Cortex of kidney (tissue), 1 donor: ENCODE data around the gene TENM3.
"Not testable (repeated sequence)": the region's sequence is repeated elsewhere in the genome, so short reads cannot be mapped to it uniquely, and the experiment has no call there.

Experiments used
- DNase-seq: peaks from one replicate; lab custom pipeline; 2025; lab: John Stamatoyannopoulos, UW

TENM3 gene

DNA sequence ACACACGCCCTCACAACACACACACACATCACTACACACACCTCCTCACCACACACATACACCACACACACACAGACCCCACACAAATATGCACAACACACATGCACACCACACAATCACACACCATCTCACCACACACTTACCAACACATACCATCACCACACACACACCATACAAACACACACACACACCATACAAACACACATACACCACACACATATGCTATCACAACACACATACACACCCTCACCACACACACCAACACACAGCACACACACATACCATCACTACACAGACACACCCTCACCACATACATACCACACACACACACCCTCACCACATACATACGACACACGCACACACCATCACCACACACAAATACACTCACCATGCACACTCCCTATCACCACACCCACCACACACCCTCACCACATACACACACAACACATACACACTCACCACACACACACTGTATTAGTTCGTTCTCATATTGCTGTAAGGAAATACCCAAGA lies 567.0 kb downstream of the TENM3 start:
- no peak for DNase-seq

DNA sequence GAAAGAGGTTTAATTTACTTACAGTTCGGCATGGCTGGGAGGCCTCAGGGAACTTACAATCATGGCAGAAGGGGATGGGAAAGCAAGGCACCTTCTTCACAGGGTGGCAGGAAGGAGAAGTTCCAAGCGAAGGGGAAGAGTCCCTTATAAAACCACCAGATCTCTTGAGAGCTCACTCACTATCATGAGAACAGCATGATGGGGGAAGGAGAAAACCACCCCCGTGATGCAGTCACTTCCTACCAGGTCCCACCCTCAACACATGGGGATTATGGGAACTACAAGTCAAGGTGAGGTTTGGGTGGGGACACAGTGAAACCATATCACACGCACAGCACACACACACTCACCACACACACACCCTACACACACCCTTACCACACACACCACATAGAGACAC lies 569.7 kb downstream of the TENM3 start:
- no peak for DNase-seq

DNA sequence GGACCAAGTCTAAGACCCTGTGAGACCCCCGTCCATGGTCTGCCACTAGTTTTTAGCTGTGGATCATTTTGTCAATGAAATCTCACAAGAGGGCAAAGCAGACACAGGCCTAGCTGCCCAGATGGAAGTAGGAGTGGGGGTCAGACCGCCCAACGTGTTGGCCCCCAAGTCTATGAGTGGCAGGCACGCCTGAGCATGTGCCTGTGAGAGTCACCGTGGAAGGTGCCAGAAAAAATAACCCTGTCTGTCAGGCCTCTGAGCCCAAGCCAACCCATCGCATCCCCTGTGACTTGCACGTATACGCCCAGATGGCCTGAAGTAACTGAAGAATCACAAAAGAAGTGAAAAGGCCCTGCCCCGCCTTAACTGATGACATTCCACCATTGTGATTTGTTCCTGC lies 570.9 kb downstream of the TENM3 start:
- not testable (repeated sequence) for DNase-seq

DNA sequence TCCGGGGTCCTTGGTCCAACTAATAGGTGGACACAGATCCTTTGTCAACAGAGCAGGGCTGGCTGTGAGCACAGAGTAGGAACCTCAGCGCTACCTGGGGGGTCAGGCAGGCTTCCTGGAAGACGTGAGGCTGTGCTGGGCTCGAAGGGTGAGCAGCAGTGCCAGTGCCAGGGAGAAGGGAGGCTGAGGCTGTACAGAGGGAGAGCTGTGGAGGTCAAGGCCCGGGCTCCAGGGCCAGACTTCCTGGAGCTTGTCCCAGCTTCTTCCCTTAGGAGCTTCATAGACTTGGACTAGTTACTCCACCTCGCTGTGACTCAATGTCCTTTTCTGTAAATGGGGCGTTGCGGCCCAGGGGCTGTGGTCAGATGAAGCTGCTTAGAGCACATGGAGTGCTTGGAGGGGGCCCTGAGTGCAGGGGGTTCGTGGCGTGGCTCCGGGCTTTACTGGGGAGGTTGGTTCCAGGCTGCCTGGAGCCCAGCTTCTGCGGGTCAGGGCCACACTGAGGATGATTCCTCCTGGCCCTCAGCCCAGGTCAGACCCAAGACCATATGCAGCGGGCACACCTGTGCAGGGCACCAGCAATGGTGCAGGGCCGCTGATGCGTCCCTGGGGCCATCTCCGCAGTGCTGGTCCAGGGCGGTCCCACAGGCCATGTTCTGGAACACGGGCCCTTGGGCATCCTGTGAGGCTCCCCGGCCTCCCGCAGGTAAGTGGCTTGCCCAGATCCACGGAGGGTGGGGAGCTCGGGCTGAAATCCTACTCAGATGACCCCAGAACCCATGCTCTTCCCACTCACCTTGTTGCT lies 575.9 kb downstream of the TENM3 start:
- no peak for DNase-seq

DNA sequence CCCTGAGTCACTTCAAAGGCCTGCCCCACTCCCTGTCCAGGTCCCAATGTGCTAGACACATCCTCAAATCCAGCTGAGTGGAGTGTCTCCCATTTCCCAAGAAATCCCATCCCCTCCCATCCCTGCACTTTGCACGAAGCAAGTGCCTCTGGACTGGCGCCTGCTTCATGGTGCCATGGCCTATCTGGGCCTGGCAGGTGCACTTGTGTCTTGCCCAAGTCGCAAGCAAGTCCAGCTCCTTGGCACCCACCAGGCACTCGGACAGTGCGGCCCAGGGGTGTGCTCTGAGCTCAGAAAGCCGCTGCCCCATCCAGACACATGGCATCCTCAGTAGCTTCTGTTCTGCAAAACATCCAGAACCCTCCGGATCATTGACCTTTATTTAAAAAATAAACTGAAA lies 576.5 kb downstream of the TENM3 start:
- DNase-seq, result no peak

DNA sequence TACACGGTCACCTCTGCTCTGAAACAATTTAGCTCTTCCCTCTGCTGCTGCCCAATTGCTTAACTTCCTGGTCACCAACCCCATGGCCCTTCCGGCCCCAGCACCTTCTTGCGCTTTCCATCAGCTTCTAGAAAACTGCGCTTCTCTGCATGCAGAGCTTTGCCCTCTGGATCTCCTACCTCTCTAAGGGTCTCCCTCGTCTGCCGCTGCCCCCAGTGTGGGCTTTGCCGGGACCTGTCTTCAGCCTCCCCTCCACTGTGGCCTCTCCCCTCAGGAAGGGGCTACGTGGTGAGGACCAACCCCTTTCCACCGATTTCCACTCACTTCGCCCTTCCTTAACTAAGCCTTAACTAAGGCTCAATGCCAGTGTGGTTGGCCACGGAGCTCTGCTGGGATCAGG lies 579.4 kb downstream of the TENM3 start:
- DNase-seq, result no peak

DNA sequence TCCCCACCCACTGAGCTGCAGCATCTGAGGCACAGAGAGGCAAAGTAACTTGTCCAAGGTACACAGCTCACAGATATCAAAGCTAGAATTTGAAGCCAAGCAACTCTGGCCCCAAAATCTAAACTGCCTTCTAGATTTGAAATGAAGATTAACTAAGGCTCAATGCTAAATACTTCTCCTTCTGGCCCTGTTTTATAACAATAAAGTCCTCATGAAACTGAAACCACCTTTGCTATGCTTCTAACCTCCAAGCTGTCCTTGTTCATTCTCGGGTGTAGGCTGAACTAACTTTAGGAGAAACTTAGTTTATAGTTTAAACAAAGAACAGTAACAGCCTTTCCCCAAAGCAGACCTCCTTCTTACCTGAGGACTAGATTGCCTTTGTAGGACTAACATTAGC lies 580.4 kb downstream of the TENM3 start:
- DNase-seq, result no peak

DNA sequence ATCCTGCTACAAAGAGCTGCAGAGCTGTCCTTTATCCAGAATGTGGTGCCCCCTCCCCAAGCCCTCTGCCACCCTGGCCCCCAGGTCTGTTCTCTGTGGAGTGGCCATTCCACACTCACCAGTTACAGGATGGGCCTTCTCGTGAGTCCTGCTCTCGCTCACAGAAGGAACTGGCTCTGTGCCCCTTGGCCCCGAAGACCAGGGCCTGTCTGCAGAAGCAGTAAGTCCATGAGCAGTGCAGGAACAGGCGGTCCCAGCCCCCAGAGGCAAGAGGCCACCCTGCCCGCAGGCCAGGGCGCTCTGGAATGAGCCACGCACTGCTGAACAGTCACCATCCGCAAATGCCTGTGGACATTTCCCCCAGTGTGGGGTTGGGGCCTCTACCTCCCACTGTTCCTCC lies 581.8 kb downstream of the TENM3 start:
- DNase-seq, result no peak

DNA sequence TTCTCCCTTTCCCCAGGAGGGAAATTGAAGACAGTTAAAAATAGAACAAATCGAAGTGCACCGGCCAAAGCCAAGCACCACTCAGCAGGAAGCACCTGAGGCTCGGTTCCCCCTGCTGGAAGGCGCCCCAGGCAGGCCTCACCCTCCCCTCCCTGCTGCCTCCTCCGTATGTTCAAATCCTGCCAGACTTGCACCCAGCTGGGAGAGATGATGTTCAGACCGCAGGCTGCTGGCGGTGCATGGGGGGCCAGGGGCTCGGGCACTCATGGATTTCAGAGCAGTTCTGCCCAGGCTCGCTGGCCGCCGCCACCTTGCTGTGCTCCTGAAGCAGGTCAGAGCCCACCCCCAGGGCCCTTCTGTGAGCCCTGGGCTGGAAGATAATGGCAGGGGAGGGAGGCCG lies 582.6 kb downstream of the TENM3 start:
- no peak for DNase-seq

DNA sequence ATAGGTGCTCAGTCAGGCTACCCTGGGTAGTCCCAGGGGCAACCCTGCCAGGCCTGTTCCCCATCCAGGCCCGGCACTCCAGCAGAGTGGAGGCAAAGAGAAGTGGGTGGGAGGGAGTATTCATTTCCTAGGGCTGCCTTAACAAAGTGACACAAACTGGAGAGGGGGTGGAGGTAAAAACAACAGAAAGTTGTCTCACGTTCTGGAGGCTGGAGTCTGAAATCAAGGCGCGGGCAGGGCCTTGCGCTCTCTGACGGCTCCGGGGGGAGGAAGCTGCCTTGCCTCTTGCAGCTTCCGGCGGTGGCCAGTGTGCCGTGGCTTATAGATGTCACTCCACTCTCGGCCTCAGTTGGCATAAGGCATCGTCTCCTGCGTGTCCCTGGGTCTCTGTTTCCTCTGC lies 583.2 kb downstream of the TENM3 start:
- DNase-seq, result no peak

DNA sequence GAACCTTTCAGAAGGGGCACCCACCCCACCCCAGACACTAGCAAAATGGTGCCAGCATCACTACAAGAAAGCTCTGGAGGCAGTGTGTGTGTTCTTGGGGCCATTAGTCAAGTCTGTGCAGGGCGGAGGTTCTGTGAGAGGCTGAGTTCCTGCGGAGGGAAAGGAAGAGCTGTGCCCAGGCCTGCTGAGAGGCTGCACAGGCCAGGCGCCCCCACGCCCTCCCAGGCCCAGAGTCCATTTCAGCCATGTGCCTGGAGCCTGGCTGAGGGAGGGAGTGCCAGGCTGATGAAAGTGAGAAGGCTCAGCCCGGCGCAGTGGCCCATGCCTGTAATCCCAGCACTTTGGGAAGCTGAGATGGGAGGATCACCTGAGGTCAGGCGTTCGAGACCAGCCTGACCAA lies 584.0 kb downstream of the TENM3 start:
- no peak for DNase-seq

DNA sequence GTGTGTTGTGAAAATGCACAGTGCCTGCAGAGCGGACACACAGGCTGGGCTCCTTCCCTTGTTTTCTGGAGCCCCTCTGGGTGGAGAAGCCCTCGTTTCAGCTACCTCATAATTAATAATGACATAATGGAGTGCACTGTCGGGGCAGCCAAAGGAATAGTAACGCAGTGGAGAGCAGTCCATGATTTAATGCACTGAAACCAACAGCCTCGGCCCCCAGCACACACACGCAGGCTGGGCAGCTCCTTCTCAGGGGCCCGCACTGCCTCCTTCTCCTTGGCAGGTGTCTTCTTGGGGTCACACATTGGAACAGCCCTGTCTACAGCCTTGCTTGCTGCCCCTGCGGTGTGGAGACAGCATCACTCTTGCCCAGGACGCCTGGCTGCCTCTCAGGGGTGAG lies 584.8 kb downstream of the TENM3 start:
- no peak for DNase-seq

DNA sequence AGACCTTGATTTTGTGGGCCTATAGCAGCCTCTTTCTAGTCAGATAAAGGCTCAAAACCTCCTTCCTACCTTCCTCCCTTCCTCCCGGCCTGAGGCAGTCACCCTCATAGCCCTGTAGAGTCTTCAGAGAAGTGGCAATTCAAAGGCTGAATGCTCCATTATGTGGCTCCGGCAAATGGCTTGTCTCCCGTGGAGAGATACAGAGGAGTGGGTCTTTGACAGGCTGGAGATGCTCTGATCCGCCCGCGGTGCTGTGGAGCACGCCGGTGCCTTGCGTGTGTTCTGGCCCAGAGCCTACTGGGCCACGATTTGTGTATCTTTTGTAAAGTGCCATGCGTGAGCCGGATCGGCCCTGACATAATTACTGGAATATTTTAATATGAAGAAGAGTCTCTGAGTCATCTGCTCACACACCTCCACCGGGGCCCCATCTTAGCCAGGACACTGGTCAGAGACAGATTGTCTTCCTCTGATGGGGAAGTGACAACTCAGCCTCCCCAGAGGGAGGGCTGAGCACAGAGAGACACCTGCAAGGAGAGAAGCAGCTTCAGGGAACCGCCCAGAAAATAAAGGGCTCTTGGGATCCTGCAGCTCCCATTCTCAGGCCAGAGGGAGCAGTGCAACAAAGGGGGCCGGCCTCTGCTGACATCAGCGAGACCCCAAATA lies 585.3 kb downstream of the TENM3 start:
- no peak for DNase-seq

DNA sequence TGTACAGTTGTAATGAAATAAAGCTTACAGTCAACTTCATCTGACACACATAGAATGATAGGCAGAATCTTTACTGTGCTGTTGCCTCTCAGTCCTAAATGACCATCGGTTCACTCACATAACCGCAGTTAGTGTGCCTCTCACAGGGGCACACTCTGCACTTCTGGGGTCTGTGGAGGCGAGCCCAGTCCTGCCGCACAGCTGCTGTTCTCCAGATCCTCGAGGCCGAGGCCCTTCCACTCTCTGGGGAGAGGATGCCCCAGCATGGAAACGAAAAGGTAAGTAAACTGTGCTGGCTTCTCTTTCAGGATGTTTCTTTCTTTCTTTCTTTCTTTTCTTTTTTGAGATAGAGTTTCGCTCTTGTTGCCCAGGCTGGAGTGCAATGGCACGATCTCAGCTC lies 586.0 kb downstream of the TENM3 start:
- no peak for DNase-seq

DNA sequence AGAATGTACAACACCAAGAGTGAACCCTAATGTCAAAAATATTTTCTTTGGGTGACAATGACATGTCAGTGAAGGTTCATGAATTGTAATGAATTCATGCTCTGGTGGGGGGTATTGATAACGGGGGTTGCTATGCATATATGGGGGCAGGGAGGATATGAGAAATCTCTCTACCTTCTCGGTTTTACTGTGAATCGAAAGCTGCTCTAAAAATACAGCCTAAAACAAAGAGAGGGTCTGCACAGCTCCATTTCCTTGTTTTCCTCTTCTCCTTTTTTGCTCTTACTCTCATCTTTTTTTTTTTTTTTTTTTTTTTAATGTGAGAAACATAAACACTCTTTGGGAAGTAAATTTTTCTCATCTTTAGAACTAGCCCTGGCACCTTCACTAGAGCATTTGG lies 588.2 kb downstream of the TENM3 start:
- DNase-seq, result no peak

DNA sequence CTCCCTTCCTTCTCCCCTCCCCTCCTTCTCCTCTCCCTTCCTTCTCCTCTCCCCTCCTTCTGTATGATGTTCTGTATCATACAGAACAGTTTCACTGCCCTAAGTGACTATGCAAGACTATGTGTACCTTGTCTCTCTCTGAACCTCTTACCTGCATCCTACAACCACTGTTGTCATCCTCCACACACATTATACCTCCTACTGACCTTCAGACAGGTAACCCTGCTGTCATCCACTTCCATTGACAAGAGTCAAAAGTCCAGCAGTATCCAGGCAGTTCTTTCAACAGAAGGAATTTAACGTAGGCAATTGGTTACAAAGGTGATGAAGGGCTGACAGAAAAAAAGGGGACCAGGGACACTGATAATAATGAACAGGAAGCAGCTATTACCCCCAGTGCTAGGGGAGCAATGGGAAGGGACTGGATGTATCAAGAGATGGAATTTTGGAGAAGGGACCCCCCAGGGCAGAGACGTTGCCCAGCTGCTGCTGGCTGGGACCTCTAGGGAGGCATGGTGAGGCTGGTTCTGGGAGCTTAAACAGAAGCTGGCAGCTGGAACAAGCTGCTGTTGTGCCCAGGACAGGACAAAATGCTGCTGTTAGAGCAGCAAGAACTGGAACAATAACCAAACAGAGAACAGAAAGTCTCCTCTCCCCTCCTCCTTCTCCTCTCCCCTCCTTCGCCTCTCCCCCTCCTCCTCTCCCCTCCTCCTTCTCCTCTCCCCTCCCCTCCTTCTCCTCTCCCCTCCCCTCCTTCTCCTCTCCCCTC lies 589.3 kb downstream of the TENM3 start:
- DNase-seq, result no peak

DNA sequence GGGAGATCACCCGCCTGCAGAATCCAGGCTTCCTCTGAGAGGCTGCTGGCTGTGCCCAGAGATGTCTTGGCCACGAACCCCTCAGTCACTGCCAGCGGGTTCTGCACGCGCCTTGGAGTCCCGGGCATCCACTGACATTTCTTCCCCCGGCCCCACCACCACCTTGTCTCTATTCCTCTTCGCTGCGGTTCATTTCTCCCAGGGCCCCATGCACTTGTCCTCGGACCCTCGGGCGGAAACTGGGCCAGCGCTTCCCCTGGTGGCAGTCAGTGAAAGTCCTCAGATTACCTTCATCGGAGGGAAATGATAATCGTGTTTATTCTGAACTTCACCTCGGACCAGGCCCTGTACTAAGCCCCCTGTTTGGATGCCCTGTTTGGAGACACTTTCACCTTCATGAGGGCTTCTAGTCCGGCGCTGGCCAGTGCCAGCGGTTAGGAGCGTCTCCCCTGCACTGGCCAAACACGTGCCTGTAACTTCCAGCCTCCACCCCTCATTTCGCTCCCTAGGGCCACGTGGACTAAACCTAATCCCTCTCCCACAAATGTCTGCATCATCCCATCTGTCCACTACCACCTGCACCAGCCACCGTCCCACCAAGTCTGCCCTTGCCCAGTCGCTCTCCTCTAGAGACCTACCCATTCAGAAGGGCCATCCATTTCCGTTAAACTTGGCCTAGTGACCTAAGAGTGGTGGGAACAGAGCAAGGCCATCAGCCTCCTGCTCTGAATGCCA lies 592.0 kb downstream of the TENM3 start:
- no peak for DNase-seq

DNA sequence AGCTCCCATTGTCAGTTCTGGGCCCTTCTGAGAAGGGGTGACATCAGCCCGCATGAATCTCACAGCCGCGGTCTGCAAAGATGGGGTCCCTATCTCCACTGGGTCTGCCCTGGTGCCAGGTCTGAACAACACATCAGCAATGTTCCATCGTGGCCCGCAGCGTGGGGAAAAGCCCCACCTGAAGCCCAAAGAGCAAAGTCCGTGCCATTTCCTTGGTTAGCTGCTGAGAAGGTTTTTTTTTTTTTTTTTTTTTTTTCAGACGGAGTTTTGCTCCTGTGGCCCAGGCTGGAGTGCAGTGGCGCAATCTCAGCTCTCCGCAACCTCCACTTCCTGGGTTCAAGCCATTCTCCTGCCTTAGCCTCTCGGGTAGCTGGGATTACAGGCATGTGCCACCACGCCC lies 594.6 kb downstream of the TENM3 start:
- DNase-seq, result no peak

DNA sequence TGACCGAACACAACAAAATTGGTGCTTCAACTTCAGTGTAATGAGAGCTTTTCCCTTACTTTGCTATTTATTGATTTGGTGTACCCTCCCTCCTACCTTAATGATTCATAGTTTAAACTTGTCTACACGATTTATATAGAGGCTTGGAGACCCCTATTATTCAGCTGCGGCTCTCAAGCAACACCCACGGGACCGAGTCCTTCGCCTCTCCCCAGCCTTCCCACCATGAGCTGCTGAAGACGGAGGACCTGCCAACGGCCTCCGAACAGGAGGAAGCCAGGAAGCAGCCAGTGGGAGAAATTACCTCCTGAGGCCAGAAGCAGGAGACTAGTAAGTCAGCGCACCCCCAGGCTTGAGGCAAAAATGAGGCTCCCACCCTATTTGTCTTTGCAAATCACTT lies 595.3 kb downstream of the TENM3 start:
- no peak for DNase-seq

DNA sequence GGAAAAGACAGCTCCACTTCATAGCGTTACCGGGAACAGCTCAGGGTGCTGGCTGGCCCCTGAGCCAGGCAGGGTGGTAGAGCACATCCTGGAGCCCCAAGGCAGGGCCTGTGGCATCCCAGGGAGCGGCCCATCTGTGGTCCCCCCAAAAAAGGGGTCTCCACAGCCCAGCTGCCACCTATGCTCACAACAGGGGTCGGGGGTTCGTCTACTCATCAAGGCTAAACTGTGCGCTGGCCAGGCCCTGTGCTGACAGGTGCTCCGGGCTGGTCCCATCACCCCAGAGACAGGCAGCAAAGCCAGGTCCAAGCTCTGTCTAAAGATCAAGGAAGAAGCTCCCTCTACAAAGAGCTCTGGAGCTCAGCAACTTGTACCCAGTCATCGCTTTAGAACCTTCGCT lies 596.1 kb downstream of the TENM3 start:
- no peak for DNase-seq

DNA sequence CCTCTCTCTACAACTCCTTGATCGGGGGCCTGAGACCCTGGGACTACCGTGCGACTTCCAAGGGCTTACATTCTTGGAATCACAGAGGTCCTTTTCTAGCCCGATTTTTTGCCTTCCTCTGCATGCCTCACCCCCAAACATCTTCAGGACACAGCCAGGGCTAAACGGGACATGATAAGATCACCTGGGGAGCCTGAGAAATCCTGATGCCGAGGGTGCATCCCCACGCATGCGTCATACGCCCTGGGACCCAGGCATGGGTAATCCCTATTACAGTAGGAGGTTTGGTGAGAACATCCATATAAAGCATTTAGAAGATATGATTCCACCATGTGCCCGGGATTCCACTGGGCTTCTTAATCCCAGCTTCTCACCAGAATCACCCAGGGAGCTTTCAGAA lies 596.9 kb downstream of the TENM3 start:
- DNase-seq, result no peak

DNA sequence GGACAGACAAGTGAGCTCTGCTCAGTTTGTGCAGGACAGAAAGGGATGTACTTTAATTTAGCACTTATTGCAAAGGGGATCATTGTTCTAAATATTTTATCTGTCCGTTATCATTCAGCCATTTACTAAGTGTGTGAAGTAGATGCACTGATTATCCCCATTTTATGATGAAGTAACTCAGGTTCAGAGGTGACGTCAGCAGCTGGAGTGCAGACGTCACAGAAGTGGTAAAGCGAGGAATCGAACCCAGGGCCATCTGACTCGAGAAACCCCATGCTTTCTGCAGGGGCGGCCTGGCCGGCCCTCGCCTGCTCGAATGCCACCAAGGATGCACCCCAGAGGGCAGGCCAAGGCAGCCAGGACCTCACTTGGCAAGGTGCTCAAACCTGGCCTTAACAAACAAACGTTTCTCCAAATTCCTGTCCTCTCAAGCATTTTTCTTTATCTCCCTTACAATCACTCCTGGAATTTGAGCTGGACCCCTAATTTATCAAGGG lies 599.0 kb downstream of the TENM3 start:
- DNase-seq, result no peak
